ENCODE data around the gene ZDHHC1.

- TF ChIP-seq POLR2A (IDR thresholded peaks at IDR 0.05), result no peak
- TF ChIP-seq, protein P1, sequence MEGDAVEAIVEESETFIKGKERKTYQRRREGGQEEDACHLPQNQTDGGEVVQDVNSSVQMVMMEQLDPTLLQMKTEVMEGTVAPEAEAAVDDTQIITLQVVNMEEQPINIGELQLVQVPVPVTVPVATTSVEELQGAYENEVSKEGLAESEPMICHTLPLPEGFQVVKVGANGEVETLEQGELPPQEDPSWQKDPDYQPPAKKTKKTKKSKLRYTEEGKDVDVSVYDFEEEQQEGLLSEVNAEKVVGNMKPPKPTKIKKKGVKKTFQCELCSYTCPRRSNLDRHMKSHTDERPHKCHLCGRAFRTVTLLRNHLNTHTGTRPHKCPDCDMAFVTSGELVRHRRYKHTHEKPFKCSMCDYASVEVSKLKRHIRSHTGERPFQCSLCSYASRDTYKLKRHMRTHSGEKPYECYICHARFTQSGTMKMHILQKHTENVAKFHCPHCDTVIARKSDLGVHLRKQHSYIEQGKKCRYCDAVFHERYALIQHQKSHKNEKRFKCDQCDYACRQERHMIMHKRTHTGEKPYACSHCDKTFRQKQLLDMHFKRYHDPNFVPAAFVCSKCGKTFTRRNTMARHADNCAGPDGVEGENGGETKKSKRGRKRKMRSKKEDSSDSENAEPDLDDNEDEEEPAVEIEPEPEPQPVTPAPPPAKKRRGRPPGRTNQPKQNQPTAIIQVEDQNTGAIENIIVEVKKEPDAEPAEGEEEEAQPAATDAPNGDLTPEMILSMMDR (IDR thresholded peaks at IDR 0.05), result no peak
These were observed 28.8 kb upstream of the ZDHHC1 start for GRCh38 chr16:67445126-67445426.

All from Peyer's patch (tissue), 4 donors.